ENCODE measurements around the gene REPIN1. TPM values are rescaled to one million over a fixed set of nuclear protein-coding genes. Genes with fewer than 3 reads are reported as not detected.

The REPIN1 gene
- polyA plus RNA-seq, 3 donors from 2014 or later: 40.6 to 86.0 (median 43.2) TPM

GRCh38 chr7:150378115-150378852 lies 9.7 kb downstream of the REPIN1 start:
- Mint-ChIP-seq H3K4me1 (peaks cover 33 to 39% of the 10 kb centered on the region in 2 donors), H3K9me3 (no peaks in the 10 kb centered on the region)
- DNase-seq: peak; percentile 64 to 71 (median 71)

GRCh38 chr7:150378853-150379440 lies 10.3 kb downstream of the REPIN1 start, which contains the start of gene ZNF775:
ZNF775 (plus strand) TSS chr7:150379330; CDS start chr7:150388471, 9,141 bp downstream.
- peak within 1 kb of the TSS; percentile 82 to 93 (median 90) for H3K27ac Mint-ChIP-seq
- H3K36me3 Mint-ChIP-seq: no peaks in the 10 kb centered on the region
- H3K4me1 Mint-ChIP-seq: peaks cover 30 to 33% of the 10 kb centered on the region in 2 donors
- H3K27me3 Mint-ChIP-seq (ENCODE audit: low read depth in 3 of 3): peaks cover 2 to 10% (median 6%) of the 10 kb centered on the region in 3 donors
- H3K9me3 Mint-ChIP-seq: no peaks in the 10 kb centered on the region
- peak within 1 kb of the TSS; percentile 88 to 92 (median 92) for H3K4me3 Mint-ChIP-seq
- peak; percentile 92 to 94 (median 93) for DNase-seq

More at GRCh38 chr7:150378115-150378852, 9.7 kb downstream of the REPIN1 start:
- H3K4me3 Mint-ChIP-seq: peak overlapping the region; percentile 83 to 86 (median 86)
- no peaks in the 10 kb centered on the region for H3K36me3 Mint-ChIP-seq
- peak overlapping the region; percentile 82 to 93 (median 90) for H3K27ac Mint-ChIP-seq
- peaks cover 2 to 10% (median 6%) of the 10 kb centered on the region in 3 donors for H3K27me3 Mint-ChIP-seq (ENCODE audit: low read depth in 3 of 3)

GRCh38 chr7:150379441-150380379 lies 11.1 kb downstream of the REPIN1 start:
- Mint-ChIP-seq H3K27me3 (ENCODE audit: low read depth in 3 of 3) (peaks cover 2 to 10% (median 6%) of the 10 kb centered on the region in 3 donors), H3K27ac (peak overlapping the region in 5 of 6 donors; percentile 59 to 92 (median 89)), H3K4me3 (peak overlapping the region; percentile 88 to 92 (median 92)), H3K36me3 (no peaks in the 10 kb centered on the region), H3K9me3 (no peaks in the 10 kb centered on the region), H3K4me1 (peaks cover 26 to 29% of the 10 kb centered on the region in 2 donors)
- no peak for DNase-seq

GRCh38 chr7:150380463-150380862 lies 11.8 kb downstream of the REPIN1 start:
- Mint-ChIP-seq H3K36me3 (no peaks in the 10 kb centered on the region), H3K27ac (peak overlapping the region in 2 of 6 donors; percentile 92), H3K9me3 (no peaks in the 10 kb centered on the region), H3K4me1 (peaks cover 26 to 29% of the 10 kb centered on the region in 2 donors), H3K27me3 (ENCODE audit: low read depth in 3 of 3) (peaks cover 2 to 10% (median 6%) of the 10 kb centered on the region in 3 donors), H3K4me3 (peak overlapping the region; percentile 18 to 92 (median 90))
- DNase-seq: no peak

GRCh38 chr7:150381096-150381495 lies 12.5 kb downstream of the REPIN1 start:
- no peak overlapping the region for H3K27ac Mint-ChIP-seq
- H3K9me3 Mint-ChIP-seq: no peaks in the 10 kb centered on the region
- peaks cover 26 to 28% of the 10 kb centered on the region in 2 donors for H3K4me1 Mint-ChIP-seq

GRCh38 chr7:150381785-150382122 lies 13.1 kb downstream of the REPIN1 start:
- no peak overlapping the region for H3K4me3 Mint-ChIP-seq
- no peak overlapping the region for H3K27ac Mint-ChIP-seq
- H3K36me3 Mint-ChIP-seq: no peaks in the 10 kb centered on the region
- peaks cover 26 to 28% of the 10 kb centered on the region in 2 donors for H3K4me1 Mint-ChIP-seq
- H3K27me3 Mint-ChIP-seq (ENCODE audit: low read depth in 3 of 3): peaks cover 2 to 10% (median 6%) of the 10 kb centered on the region in 3 donors
- DNase-seq: no peak
- H3K9me3 Mint-ChIP-seq: no peaks in the 10 kb centered on the region

More at GRCh38 chr7:150381096-150381495, 12.5 kb downstream of the REPIN1 start:
- DNase-seq: no peak
- Mint-ChIP-seq H3K4me3 (peak overlapping the region in 3 of 5 donors; percentile 18 to 88 (median 52)), H3K27me3 (ENCODE audit: low read depth in 3 of 3) (peaks cover 2 to 10% (median 6%) of the 10 kb centered on the region in 3 donors), H3K36me3 (no peaks in the 10 kb centered on the region)

- H3K4me3 Mint-ChIP-seq: no peak overlapping the region
- peaks cover 2 to 10% (median 6%) of the 10 kb centered on the region in 3 donors for H3K27me3 Mint-ChIP-seq (ENCODE audit: low read depth in 3 of 3)
- no peak for DNase-seq
- H3K36me3 Mint-ChIP-seq: no peaks in the 10 kb centered on the region
- peak overlapping the region in 1 of 6 donors; percentile 46 for H3K27ac Mint-ChIP-seq
- H3K9me3 Mint-ChIP-seq: no peaks in the 10 kb centered on the region
- H3K4me1 Mint-ChIP-seq: peaks cover 25 to 27% of the 10 kb centered on the region in 2 donors
Measured at GRCh38 chr7:150382123-150382843, 13.7 kb downstream of the REPIN1 start.

GRCh38 chr7:150382844-150383225 lies 14.2 kb downstream of the REPIN1 start:
- Mint-ChIP-seq H3K9me3 (no peaks in the 10 kb centered on the region), H3K4me3 (no peak overlapping the region), H3K4me1 (peaks cover 20 to 21% of the 10 kb centered on the region in 2 donors), H3K27me3 (ENCODE audit: low read depth in 3 of 3) (peaks cover 2 to 9% (median 6%) of the 10 kb centered on the region in 3 donors), H3K27ac (no peak overlapping the region), H3K36me3 (no peaks in the 10 kb centered on the region)
- no peak for DNase-seq

GRCh38 chr7:150383710-150384397 lies 15.2 kb downstream of the REPIN1 start:
- Mint-ChIP-seq H3K4me1 (peaks cover 13 to 14% of the 10 kb centered on the region in 2 donors), H3K4me3 (no peak overlapping the region), H3K9me3 (no peaks in the 10 kb centered on the region), H3K27me3 (ENCODE audit: low read depth in 3 of 3) (peaks cover 0 to 2% (median 0%) of the 10 kb centered on the region in 3 donors), H3K27ac (no peak overlapping the region), H3K36me3 (no peaks in the 10 kb centered on the region)
- no peak for DNase-seq

GRCh38 chr7:150384406-150385301 lies 16.0 kb downstream of the REPIN1 start:
- Mint-ChIP-seq H3K4me1 (peaks cover 10 to 12% of the 10 kb centered on the region in 2 donors), H3K27me3 (ENCODE audit: low read depth in 3 of 3) (peaks cover 0 to 2% (median 0%) of the 10 kb centered on the region in 3 donors), H3K9me3 (no peaks in the 10 kb centered on the region), H3K4me3 (no peak overlapping the region), H3K27ac (no peak overlapping the region), H3K36me3 (no peaks in the 10 kb centered on the region)
- no peak for DNase-seq

- H3K4me3 Mint-ChIP-seq: no peak overlapping the region
- H3K36me3 Mint-ChIP-seq: peaks cover 0 to under 1% (median 0%) of the 10 kb centered on the region in 3 donors
- peaks cover 3 to 6% of the 10 kb centered on the region in 2 donors for H3K4me1 Mint-ChIP-seq
- DNase-seq: no peak
- H3K27me3 Mint-ChIP-seq (ENCODE audit: low read depth in 3 of 3): peaks cover 0 to 2% (median 0%) of the 10 kb centered on the region in 3 donors
- H3K9me3 Mint-ChIP-seq: no peaks in the 10 kb centered on the region
- no peak overlapping the region for H3K27ac Mint-ChIP-seq
Measured at GRCh38 chr7:150385302-150385723, 16.7 kb downstream of the REPIN1 start.
